Jurkat, Clone E6-1 (cell line): ENCODE results near the gene RIC8B.
A peak's percentile ranks its signal among the peaks of the same experiment; 100 is the strongest.

Experiments used
- DNase-seq: peaks from one replicate; pipeline ENCODE4 v3.0.0-alpha.2; 2011; ENCODE audit warnings: low read depth, low spot score
- H3K4me3 ChIP-seq: 2 replicates; pipeline ENCODE4 v1.5.1; 2011; ENCODE audit warnings: mild to moderate bottlenecking, low read length, control low read depth, moderate library complexity

Gene RIC8B

DNA sequence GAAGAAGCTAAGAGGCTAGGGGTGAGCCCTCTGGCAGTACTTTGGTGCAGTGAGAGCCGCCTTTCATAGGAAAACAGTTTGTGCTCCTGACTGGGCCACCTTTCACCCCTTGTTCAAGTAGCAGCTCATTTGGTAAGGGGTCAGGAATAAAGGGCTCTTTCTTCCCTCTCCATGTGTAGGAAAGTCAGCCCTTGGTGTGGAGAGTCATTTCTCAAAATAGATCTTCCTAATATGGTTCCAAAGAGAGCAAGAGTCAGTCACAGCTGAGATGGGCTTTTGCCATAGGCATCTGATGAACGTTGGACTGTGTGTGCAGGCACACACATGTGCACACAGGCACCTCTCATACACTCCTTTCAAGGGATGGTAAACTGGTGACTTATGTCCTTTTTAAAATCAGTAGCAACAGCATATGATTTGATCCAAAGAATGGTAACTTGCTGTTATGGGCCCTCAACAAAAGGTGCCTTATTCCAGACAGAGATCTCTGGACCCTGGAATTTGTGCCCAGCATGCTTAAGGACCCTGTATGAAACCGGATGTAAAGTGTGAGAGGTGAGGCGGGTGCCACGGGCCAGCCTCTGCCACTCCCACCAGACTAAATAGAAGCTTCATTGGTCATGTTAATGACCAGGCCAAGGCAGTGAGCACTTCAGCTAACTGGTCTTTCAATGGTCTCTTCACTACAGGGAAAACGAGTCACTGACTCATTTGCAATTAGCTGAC lies 16.7 kb upstream of the RIC8B start:
- no peak overlapping the region for H3K4me3 ChIP-seq
- DNase-seq, result no peak

- DNase-seq, result no peak
- H3K4me3 ChIP-seq, result no peak overlapping the region
These were observed 16.0 kb upstream of the RIC8B start for GRCh38 chr12:106758349-106759110.

GRCh38 chr12:106759526-106760183 lies 14.8 kb upstream of the RIC8B start:
- no peak for DNase-seq
- H3K4me3 ChIP-seq, result peak overlapping the region; percentile 44

DNA sequence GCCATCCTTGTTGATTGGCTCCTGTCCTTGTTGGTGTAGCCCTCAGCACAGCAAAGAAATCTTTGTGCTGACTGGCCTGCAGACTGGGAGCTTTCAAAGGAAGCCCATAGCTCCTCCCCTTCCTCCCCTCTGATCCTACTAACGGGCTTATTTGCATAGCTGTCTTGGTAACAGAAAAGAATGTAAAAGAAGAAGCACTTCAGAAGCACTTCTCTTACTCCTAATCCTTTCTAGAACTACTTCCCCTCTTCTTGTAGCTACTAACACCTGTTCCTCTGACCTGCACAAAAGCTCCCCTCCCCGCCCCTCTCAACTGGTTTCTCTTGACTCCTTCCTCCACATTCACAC lies 14.3 kb upstream of the RIC8B start:
- H3K4me3 ChIP-seq, result peak overlapping the region; percentile 44
- peak; percentile 82 for DNase-seq

DNA sequence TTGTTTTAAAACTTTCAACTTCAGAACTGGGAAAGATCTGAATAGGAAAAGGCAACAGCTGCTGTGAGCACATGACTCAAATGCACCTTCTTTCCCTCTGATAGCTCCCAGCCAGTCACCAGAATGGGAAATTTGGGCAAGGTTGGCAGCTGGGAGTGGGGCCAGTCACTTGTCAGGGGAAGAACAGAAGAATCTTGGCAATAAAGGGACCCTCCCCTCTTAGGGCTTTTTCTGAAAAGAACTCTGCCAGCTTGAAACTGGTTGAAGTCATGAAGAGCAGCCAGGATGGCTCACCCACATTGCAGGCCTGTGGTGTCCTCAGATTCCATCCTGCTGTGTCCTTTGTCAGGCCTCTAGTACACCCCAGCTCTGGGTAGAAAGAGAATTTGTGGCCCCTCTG lies 10.3 kb upstream of the RIC8B start:
- H3K4me3 ChIP-seq, result no peak overlapping the region
- no peak for DNase-seq

- no peak for DNase-seq
- no peak overlapping the region for H3K4me3 ChIP-seq
These were observed 9.7 kb upstream of the RIC8B start for GRCh38 chr12:106764738-106765137.

GRCh38 chr12:106766393-106766826 lies 8.1 kb upstream of the RIC8B start:
- DNase-seq, result no peak
- H3K4me3 ChIP-seq, result no peak overlapping the region

DNA sequence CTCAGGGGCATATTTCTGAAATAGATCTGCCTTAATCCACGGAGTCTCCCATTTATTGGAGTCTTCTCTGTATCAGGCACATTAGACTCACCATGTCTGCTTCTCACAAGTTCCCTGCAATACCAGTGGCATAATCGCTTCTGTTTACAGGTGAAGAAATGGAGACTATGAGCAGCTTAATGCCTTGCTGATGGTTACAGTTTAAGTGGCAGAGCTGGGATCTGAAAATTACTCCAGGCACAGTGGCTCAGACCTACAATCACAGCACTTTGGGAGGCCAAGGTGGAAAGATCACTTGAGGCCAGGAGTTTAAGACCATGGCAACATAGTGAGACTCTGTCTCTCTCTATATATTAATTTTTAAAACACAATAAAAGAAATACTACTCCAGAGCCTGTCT lies 7.3 kb upstream of the RIC8B start:
- no peak overlapping the region for H3K4me3 ChIP-seq
- no peak for DNase-seq

- H3K4me3 ChIP-seq, result no peak overlapping the region
- no peak for DNase-seq
These were observed 6.3 kb upstream of the RIC8B start for GRCh38 chr12:106767954-106768822.

DNA sequence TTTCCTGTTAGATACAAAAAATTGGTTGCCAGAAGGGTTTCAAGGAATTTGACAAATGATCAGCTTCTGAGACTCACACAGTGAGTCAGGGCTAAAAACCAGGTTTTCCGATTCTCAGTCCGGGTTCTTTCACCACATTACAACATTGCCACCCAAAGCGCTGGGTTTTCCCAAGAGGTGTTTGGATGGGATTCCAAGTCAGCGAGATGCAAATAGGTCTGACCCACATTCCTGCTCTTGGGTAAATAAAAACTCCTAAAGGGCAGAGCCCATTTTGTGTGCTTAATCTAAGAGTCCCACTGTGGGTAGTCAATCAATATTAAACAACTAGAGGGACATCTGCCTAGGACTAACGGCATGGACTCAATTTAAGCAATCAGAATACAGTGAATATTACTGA lies 5.4 kb upstream of the RIC8B start:
- H3K4me3 ChIP-seq, result no peak overlapping the region

DNA sequence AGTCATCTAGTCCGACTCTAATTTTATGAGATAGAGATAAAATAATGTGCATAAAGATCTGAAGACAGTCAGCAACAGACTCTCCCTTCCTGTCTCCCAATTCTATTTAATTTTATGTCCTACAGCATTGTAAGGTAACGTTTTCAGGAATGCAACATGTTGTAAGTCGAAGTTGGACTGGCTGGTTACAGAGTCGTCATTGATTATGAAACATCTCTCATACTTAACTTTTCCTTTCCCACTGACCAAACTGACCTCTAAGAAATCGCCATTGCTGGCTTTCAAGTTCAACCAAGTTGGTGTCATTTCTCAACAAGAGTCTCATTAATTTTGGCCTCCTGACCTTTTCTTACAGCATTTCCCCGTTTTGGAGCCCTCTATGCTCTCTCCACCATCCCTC lies 4.9 kb upstream of the RIC8B start:
- DNase-seq, result no peak
- no peak overlapping the region for H3K4me3 ChIP-seq

More for the DNA sequence above, 5.4 kb upstream of the RIC8B start:
- DNase-seq, result no peak

DNA sequence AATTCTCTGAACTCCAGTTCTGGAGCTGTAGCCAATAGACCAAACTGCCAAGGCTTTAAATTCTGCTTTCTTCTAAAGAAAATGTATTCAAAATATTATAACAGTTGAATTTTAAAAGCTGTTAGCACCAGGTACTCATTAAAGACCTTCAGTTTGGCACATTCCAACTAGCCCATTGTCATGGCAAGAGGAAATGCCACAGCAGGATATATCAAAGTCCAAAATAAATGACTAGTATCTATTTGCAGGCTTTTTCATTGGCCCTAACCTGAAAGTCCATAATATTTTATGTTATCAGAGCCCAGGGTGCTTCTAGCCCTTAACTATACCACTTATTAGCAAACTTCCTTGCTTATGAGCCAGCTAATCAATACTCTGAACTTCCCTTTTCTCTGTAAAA lies 3.1 kb upstream of the RIC8B start:
- DNase-seq, result no peak
- H3K4me3 ChIP-seq, result no peak overlapping the region

GRCh38 chr12:106773286-106774004 lies 1.0 kb upstream of the RIC8B start:
- peak overlapping the region; percentile 91 for H3K4me3 ChIP-seq
- no peak for DNase-seq

DNA sequence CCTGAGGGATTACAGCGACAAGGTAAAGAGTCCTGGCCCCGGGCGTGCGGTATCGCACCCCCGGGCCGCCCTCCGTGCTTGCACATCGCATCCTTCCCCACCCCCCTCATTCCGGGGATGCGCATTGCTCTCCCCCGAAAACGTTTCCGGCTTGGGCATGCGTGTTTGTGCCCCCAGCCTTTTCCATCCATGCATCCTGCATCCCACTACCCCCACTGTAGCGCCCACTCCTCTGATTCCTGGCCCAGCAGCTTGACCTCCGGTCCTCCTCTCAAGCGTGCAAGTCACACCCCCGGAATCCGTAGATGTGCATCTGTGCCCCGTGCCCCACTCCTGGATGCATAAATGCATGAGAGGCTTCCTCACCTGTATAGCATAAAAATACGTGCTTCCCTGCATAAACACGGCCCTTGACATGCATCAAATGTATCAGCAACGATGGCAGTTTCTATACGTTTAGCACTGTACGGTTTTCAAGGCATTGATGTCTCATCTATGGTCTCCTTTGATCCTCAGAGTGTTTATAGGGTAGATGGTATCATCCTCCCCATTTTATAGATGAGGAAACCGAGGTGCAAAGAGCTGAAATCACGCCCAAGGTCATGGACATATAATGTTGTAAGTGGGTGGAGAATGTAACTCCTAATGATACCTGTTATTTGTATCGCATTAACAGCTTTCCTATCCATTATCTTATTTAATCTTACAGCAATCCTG lies 484 bp downstream of the RIC8B start:
- no peak for DNase-seq
- peak overlapping the region; percentile 91 for H3K4me3 ChIP-seq

GRCh38 chr12:106776897-106777296 lies 2.4 kb downstream of the RIC8B start:
- no peak for DNase-seq
- no peak overlapping the region for H3K4me3 ChIP-seq

- no peak for DNase-seq
- H3K4me3 ChIP-seq, result no peak overlapping the region
These were observed 5.6 kb downstream of the RIC8B start for GRCh38 chr12:106780010-106780631.

GRCh38 chr12:106782619-106783018 lies 8.1 kb downstream of the RIC8B start:
- no peak for DNase-seq
- H3K4me3 ChIP-seq, result no peak overlapping the region

DNA sequence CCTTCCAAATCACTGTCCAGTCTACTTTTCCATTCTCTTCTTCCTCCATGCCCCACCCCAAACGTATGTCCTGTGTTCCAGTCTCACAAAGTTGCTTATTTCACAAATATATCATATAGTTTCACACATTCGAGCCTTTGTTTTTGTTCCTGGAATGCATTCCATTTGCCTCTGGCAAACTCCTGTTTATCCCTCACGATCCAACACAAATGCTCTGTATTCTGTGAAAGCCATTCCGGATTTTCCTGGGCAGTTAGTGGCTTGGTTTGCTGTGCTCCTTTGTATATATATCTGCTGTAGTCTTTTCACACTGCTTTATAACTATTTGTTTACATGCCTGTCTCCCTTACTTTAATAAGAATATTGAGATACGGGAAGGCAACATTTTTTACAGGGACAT lies 9.0 kb downstream of the RIC8B start:
- no peak for DNase-seq
- no peak overlapping the region for H3K4me3 ChIP-seq
